ENCODE measurements around the gene SF3B2.

SF3B2 gene

DNA sequence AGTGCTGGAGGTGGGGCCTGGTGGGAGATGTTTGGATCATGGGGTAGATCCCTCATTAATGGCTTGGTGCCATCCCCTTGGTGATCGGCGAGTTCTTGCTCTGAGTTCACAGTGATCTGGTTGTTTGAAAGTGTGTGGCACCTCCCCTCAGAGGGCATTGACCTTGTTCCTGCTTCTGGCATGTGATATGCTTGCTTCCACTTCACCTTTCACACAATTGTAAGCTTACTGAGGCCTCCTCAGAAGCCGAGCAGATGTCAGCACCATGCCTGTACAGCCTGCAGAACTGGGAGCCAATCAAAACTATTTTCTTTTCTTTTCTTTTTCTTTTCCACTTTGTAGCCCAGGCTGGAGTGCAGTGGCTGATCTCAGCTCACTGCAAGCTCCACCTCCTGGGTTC, 14.8 kb upstream of the SF3B2 start:
- no peak for ATAC-seq
- TF ChIP-seq ZFP30 (CRISPR knock-in tag; IDR thresholded peaks at IDR 0.05) (no peak), ESRRG (CRISPR knock-in tag; IDR thresholded peaks at IDR 0.05) (no peak), TCF4 (CRISPR knock-in tag; IDR thresholded peaks at IDR 0.05; ENCODE audit: borderline replicate concordance) (no peak), OSR1 (CRISPR knock-in tag; IDR thresholded peaks at IDR 0.05) (no peak), ZNF8 (CRISPR knock-in tag; IDR thresholded peaks at IDR 0.05) (no peak), CSDC2 (CRISPR knock-in tag; IDR thresholded peaks at IDR 0.05) (no peak), RARB (CRISPR knock-in tag; IDR thresholded peaks at IDR 0.05) (no peak), PPARA (CRISPR knock-in tag; IDR thresholded peaks at IDR 0.05; ENCODE audit: borderline replicate concordance) (no peak)
- TF ChIP-seq, protein P1, sequence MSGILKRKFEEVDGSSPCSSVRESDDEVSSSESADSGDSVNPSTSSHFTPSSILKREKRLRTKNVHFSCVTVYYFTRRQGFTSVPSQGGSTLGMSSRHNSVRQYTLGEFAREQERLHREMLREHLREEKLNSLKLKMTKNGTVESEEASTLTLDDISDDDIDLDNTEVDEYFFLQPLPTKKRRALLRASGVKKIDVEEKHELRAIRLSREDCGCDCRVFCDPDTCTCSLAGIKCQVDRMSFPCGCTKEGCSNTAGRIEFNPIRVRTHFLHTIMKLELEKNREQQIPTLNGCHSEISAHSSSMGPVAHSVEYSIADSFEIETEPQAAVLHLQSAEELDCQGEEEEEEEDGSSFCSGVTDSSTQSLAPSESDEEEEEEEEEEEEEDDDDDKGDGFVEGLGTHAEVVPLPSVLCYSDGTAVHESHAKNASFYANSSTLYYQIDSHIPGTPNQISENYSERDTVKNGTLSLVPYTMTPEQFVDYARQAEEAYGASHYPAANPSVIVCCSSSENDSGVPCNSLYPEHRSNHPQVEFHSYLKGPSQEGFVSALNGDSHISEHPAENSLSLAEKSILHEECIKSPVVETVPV (CRISPR knock-in tag; IDR thresholded peaks at IDR 0.05), result no peak
- TF ChIP-seq, protein P2, sequence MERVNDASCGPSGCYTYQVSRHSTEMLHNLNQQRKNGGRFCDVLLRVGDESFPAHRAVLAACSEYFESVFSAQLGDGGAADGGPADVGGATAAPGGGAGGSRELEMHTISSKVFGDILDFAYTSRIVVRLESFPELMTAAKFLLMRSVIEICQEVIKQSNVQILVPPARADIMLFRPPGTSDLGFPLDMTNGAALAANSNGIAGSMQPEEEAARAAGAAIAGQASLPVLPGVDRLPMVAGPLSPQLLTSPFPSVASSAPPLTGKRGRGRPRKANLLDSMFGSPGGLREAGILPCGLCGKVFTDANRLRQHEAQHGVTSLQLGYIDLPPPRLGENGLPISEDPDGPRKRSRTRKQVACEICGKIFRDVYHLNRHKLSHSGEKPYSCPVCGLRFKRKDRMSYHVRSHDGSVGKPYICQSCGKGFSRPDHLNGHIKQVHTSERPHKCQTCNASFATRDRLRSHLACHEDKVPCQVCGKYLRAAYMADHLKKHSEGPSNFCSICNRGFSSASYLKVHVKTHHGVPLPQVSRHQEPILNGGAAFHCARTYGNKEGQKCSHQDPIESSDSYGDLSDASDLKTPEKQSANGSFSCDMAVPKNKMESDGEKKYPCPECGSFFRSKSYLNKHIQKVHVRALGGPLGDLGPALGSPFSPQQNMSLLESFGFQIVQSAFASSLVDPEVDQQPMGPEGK (CRISPR knock-in tag; IDR thresholded peaks at IDR 0.05; ENCODE audit: borderline replicate concordance), result no peak
- TF ChIP-seq, protein P3, sequence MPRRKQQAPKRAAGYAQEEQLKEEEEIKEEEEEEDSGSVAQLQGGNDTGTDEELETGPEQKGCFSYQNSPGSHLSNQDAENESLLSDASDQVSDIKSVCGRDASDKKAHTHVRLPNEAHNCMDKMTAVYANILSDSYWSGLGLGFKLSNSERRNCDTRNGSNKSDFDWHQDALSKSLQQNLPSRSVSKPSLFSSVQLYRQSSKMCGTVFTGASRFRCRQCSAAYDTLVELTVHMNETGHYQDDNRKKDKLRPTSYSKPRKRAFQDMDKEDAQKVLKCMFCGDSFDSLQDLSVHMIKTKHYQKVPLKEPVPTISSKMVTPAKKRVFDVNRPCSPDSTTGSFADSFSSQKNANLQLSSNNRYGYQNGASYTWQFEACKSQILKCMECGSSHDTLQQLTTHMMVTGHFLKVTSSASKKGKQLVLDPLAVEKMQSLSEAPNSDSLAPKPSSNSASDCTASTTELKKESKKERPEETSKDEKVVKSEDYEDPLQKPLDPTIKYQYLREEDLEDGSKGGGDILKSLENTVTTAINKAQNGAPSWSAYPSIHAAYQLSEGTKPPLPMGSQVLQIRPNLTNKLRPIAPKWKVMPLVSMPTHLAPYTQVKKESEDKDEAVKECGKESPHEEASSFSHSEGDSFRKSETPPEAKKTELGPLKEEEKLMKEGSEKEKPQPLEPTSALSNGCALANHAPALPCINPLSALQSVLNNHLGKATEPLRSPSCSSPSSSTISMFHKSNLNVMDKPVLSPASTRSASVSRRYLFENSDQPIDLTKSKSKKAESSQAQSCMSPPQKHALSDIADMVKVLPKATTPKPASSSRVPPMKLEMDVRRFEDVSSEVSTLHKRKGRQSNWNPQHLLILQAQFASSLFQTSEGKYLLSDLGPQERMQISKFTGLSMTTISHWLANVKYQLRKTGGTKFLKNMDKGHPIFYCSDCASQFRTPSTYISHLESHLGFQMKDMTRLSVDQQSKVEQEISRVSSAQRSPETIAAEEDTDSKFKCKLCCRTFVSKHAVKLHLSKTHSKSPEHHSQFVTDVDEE (CRISPR knock-in tag; IDR thresholded peaks at IDR 0.05), result no peak

DNA sequence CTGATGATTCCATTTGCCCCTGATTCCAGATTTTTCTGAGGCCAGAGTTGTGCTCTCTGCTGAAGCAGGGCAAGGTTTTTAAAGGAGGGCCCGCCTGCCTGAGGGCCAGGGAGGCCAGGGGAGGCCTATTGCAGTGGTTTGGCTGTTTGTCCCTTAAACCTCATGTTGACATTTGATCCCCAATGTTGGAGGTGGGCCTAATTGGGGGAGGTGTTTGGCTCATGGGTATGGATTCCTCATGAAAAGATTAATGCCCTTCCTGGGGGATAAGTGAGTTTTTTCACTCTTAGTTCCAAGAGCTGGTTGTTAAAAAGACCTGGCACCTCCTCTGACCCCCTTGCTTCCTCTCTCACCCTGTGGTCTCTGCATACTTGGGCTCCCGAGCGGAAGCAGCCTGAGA, 12.4 kb upstream of the SF3B2 start:
- ATAC-seq, result no peak
- TF ChIP-seq BACH2 (CRISPR knock-in tag; IDR thresholded peaks at IDR 0.05; ENCODE audit: borderline replicate concordance) (no peak), ZNF565 (CRISPR knock-in tag; conservative IDR thresholded peaks at IDR 0.05; ENCODE audit: low read depth) (no peak), ZNF70 (CRISPR knock-in tag; IDR thresholded peaks at IDR 0.05) (no peak), ZFP30 (CRISPR knock-in tag; IDR thresholded peaks at IDR 0.05) (no peak), ZNF8 (CRISPR knock-in tag; IDR thresholded peaks at IDR 0.05) (no peak), CSDC2 (CRISPR knock-in tag; IDR thresholded peaks at IDR 0.05) (no peak), SNAI2 (CRISPR knock-in tag; IDR thresholded peaks at IDR 0.05) (no peak), GLIS3 (CRISPR knock-in tag; IDR thresholded peaks at IDR 0.05) (no peak), RARB (CRISPR knock-in tag; IDR thresholded peaks at IDR 0.05) (no peak), TOX (CRISPR knock-in tag; IDR thresholded peaks at IDR 0.05; ENCODE audit: borderline replicate concordance) (no peak), ESRRG (CRISPR knock-in tag; IDR thresholded peaks at IDR 0.05) (no peak)
- TF ChIP-seq, protein P3 (CRISPR knock-in tag; IDR thresholded peaks at IDR 0.05), result no peak
- TF ChIP-seq, protein P1 (CRISPR knock-in tag; IDR thresholded peaks at IDR 0.05), result no peak
- TF ChIP-seq, protein P4, sequence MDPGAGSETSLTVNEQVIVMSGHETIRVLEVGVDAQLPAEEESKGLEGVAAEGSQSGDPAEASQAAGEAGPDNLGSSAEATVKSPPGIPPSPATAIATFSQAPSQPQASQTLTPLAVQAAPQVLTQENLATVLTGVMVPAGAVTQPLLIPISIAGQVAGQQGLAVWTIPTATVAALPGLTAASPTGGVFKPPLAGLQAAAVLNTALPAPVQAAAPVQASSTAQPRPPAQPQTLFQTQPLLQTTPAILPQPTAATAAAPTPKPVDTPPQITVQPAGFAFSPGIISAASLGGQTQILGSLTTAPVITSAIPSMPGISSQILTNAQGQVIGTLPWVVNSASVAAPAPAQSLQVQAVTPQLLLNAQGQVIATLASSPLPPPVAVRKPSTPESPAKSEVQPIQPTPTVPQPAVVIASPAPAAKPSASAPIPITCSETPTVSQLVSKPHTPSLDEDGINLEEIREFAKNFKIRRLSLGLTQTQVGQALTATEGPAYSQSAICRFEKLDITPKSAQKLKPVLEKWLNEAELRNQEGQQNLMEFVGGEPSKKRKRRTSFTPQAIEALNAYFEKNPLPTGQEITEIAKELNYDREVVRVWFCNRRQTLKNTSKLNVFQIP (CRISPR knock-in tag; IDR thresholded peaks at IDR 0.05; ENCODE audit: borderline replicate concordance, low read depth), result no peak
